Dendritic cell treated with granulocyte-macrophage colony-stimulating factor and Interleukin-4, amounts not matched to agents 40 ng/mL and 50 ng/mL, for 4 days (primary cell): Measurements from ENCODE around the gene SIK2.

ENCODE experiments used
- H3K27ac Mint-ChIP-seq: one replicate; pipeline ENCODE4 v1.8.0; 2022; ENCODE audit warnings: mild to moderate bottlenecking, mixed read lengths
- H3K27me3 Mint-ChIP-seq: one replicate; pipeline ENCODE4 v1.8.0; 2022; ENCODE audit warnings: mild to moderate bottlenecking, mixed read lengths
- H3K36me3 Mint-ChIP-seq: one replicate; pipeline ENCODE4 v1.8.0; 2022; ENCODE audit warnings: low read depth, mixed read lengths
- H3K4me1 Mint-ChIP-seq: one replicate; pipeline ENCODE4 v1.8.0; 2022; ENCODE audit warnings: low read depth, mixed read lengths
- H3K4me3 Mint-ChIP-seq: one replicate; pipeline ENCODE4 v1.8.0; 2022; ENCODE audit warnings: mild to moderate bottlenecking, moderate library complexity, mixed read lengths
- H3K9me3 Mint-ChIP-seq: one replicate; pipeline ENCODE4 v1.8.0; 2022; ENCODE audit warnings: mixed read lengths
- intact Hi-C: fragments of 100-400 bp; cut with micrococcal nuclease; formaldehyde crosslinking; loops from one replicate; pipeline ENCODE4 v1.15.0; 2022

Gene SIK2

DNA sequence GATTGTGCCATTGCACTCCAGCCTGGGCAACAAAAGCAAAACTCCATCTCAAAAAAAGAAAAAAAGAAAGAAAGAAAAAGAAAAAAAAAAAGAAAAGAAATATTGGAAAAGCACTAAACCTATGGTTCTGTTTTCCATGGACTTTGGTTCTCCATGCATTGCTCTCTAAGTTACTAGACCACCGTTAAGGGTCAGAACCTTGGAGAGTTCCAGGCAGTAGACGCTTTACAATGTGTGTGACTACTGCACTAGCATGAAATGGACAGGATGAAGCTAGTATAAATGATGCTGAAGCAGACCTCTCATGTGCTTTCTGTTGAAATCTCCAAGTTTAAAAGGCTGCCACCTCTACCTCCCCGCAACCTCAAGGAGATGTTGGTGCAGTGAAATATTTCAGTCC lies 63.5 kb downstream of the SIK2 start:
- H3K4me1 Mint-ChIP-seq = peaks cover 14% of the 10 kb centered on the region
- H3K27me3 Mint-ChIP-seq = no peaks in the 10 kb centered on the region
- H3K4me3 Mint-ChIP-seq = no peak overlapping the region
- H3K36me3 Mint-ChIP-seq = peaks cover 12% of the 10 kb centered on the region
- intact Hi-C loops = no loop called here
- no peak overlapping the region for H3K27ac Mint-ChIP-seq
- no peaks in the 10 kb centered on the region for H3K9me3 Mint-ChIP-seq

GRCh38 chr11:111668980-111669379 lies 66.7 kb downstream of the SIK2 start:
- no peaks in the 10 kb centered on the region for H3K27me3 Mint-ChIP-seq
- no peak overlapping the region for H3K4me3 Mint-ChIP-seq
- H3K36me3 Mint-ChIP-seq = peaks cover 15% of the 10 kb centered on the region
- intact Hi-C loops = no loop called here
- no peaks in the 10 kb centered on the region for H3K9me3 Mint-ChIP-seq
- H3K27ac Mint-ChIP-seq = no peak overlapping the region
- peaks cover 2% of the 10 kb centered on the region for H3K4me1 Mint-ChIP-seq

- Mint-ChIP-seq H3K4me3 (no peak overlapping the region), H3K36me3 (peaks cover 33% of the 10 kb centered on the region), H3K9me3 (no peaks in the 10 kb centered on the region), H3K27me3 (no peaks in the 10 kb centered on the region), H3K27ac (no peak overlapping the region), H3K4me1 (no peaks in the 10 kb centered on the region)
- intact Hi-C loops = no loop called here
These were observed 69.1 kb downstream of the SIK2 start for GRCh38 chr11:111671383-111671782.

DNA sequence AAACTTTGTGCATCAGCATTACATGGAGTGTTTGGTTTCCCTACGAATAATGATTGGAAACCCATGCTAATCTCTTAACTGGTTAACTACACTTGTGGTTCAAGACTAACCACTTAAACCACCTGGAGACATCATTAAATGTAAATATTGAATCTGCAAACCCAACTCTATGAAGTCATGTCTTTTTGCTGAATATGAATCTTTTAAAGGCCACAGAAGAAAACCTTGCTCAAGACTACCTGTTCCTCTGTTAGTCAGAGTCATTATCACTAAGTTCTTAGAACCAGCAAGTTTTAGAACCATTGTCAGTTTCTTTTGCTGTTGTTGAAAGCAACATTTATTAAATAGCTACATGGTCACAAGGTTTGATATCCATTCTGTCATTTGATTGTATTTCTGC lies 70.7 kb downstream of the SIK2 start:
- H3K4me1 Mint-ChIP-seq = no peaks in the 10 kb centered on the region
- no peaks in the 10 kb centered on the region for H3K27me3 Mint-ChIP-seq
- H3K9me3 Mint-ChIP-seq = no peaks in the 10 kb centered on the region
- no peak overlapping the region for H3K4me3 Mint-ChIP-seq
- peaks cover 36% of the 10 kb centered on the region for H3K36me3 Mint-ChIP-seq
- intact Hi-C loops = no loop called here
- no peak overlapping the region for H3K27ac Mint-ChIP-seq

DNA sequence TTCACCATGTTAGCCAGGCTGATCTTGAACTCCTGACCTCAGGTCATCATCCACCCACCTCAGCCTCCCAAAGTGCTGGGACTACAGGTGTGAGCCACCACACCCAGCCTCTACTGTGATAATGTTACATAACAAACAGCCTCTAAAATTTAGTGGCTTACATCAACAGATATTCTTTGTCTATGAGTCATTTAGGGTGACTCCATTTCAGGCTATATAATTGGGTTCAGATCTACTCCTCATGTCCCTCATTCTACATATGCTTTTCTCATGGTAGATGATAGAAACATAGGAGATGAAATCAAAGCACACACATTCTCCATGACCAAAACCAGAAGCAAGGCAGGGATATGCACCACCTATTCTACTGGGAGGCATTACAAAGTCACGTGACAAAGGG lies 72.7 kb downstream of the SIK2 start:
- Mint-ChIP-seq H3K36me3 (peaks cover 40% of the 10 kb centered on the region), H3K27me3 (no peaks in the 10 kb centered on the region), H3K4me1 (no peaks in the 10 kb centered on the region), H3K4me3 (no peak overlapping the region), H3K27ac (no peak overlapping the region), H3K9me3 (no peaks in the 10 kb centered on the region)
- intact Hi-C loops = no loop called here

GRCh38 chr11:111675891-111676290 lies 73.6 kb downstream of the SIK2 start:
- no peaks in the 10 kb centered on the region for H3K4me1 Mint-ChIP-seq
- intact Hi-C loops = no loop called here

GRCh38 chr11:111676878-111677585 lies 74.8 kb downstream of the SIK2 start:
- intact Hi-C loops = no loop called here

More at GRCh38 chr11:111675891-111676290, 73.6 kb downstream of the SIK2 start:
- H3K36me3 Mint-ChIP-seq = peaks cover 40% of the 10 kb centered on the region
- no peaks in the 10 kb centered on the region for H3K27me3 Mint-ChIP-seq
- no peak overlapping the region for H3K4me3 Mint-ChIP-seq
- no peak overlapping the region for H3K27ac Mint-ChIP-seq
- H3K9me3 Mint-ChIP-seq = no peaks in the 10 kb centered on the region

DNA sequence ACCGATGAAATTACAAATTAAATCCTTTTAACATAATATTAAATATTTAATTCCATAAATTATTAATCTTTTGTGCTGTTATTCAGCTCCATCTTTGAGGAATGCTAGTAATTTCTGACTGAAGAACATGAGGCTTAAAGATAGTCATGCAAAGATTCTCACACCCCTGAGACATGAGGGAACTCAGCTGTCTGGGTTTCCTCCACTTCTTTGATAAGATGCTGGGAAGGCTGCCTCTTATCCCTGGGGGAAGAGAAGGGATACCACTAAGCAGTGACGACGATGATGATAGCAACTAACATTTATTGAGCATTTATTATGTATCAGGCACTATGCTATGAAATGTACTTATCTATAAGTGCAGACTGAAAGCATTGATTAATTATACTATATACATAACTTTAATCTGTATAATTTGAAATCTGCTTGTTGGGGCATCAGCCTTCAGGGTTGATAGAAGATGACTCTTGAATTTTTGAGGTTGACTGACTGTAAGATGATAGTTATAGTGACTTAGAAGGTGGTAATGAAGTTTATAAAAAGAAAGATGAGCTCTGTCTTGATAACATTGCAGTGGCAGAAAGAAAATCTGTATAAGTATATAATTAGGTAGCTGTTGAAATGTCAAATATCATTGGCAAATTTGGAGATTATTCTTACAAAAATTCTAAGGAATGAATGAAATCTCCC lies 78.4 kb downstream of the SIK2 start:
- Mint-ChIP-seq H3K4me1 (no peaks in the 10 kb centered on the region), H3K4me3 (no peak overlapping the region), H3K27me3 (no peaks in the 10 kb centered on the region), H3K27ac (no peak overlapping the region), H3K9me3 (no peaks in the 10 kb centered on the region), H3K36me3 (peaks cover 32% of the 10 kb centered on the region)
- intact Hi-C loops = no loop called here

More at GRCh38 chr11:111676878-111677585, 74.8 kb downstream of the SIK2 start:
- no peak overlapping the region for H3K27ac Mint-ChIP-seq
- H3K36me3 Mint-ChIP-seq = peaks cover 28% of the 10 kb centered on the region
- H3K4me3 Mint-ChIP-seq = no peak overlapping the region
- no peaks in the 10 kb centered on the region for H3K27me3 Mint-ChIP-seq
- H3K9me3 Mint-ChIP-seq = no peaks in the 10 kb centered on the region
- no peaks in the 10 kb centered on the region for H3K4me1 Mint-ChIP-seq

GRCh38 chr11:111683806-111684205 lies 81.6 kb downstream of the SIK2 start:
- intact Hi-C loops = no loop called here
- H3K4me1 Mint-ChIP-seq = no peaks in the 10 kb centered on the region
- H3K36me3 Mint-ChIP-seq = peaks cover 36% of the 10 kb centered on the region
- no peaks in the 10 kb centered on the region for H3K9me3 Mint-ChIP-seq
- H3K4me3 Mint-ChIP-seq = no peak overlapping the region
- H3K27me3 Mint-ChIP-seq = no peaks in the 10 kb centered on the region
- H3K27ac Mint-ChIP-seq = no peak overlapping the region

- Mint-ChIP-seq H3K27ac (no peak overlapping the region), H3K27me3 (no peaks in the 10 kb centered on the region), H3K4me3 (no peak overlapping the region), H3K36me3 (peaks cover 41% of the 10 kb centered on the region), H3K4me1 (no peaks in the 10 kb centered on the region), H3K9me3 (no peaks in the 10 kb centered on the region)
- intact Hi-C loops = no loop called here
These were observed 82.0 kb downstream of the SIK2 start for GRCh38 chr11:111684251-111684650.

DNA sequence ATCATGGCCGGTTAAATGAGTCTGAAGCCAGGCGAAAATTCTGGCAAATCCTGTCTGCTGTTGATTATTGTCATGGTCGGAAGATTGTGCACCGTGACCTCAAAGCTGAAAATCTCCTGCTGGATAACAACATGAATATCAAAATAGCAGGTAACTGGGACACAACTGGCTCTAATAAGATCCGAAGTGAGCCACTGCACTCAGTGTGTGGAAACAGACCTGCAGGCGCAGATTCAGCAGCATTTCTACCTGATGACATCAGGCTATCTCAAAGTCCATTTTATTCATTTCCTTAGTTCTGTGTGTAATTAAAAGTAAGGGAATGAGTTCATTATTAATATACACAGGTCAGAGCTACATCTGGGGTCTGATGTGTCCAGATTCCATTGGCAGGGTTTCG lies 85.8 kb downstream of the SIK2 start:
- Mint-ChIP-seq H3K36me3 (peaks cover 75% of the 10 kb centered on the region), H3K4me1 (no peaks in the 10 kb centered on the region), H3K27me3 (no peaks in the 10 kb centered on the region), H3K4me3 (no peak overlapping the region), H3K27ac (no peak overlapping the region), H3K9me3 (no peaks in the 10 kb centered on the region)
- intact Hi-C loops = no loop called here

GRCh38 chr11:111691176-111691575 lies 88.9 kb downstream of the SIK2 start:
- no peak overlapping the region for H3K4me3 Mint-ChIP-seq
- H3K36me3 Mint-ChIP-seq = peaks cover 60% of the 10 kb centered on the region
- intact Hi-C loops = no loop called here
- no peaks in the 10 kb centered on the region for H3K9me3 Mint-ChIP-seq
- H3K27ac Mint-ChIP-seq = no peak overlapping the region
- H3K27me3 Mint-ChIP-seq = no peaks in the 10 kb centered on the region
- no peaks in the 10 kb centered on the region for H3K4me1 Mint-ChIP-seq

GRCh38 chr11:111691741-111692140 lies 89.5 kb downstream of the SIK2 start:
- H3K27ac Mint-ChIP-seq = no peak overlapping the region
- H3K36me3 Mint-ChIP-seq = peaks cover 66% of the 10 kb centered on the region
- no peak overlapping the region for H3K4me3 Mint-ChIP-seq
- H3K27me3 Mint-ChIP-seq = no peaks in the 10 kb centered on the region
- no peaks in the 10 kb centered on the region for H3K9me3 Mint-ChIP-seq
- intact Hi-C loops = no loop called here
- H3K4me1 Mint-ChIP-seq = no peaks in the 10 kb centered on the region

DNA sequence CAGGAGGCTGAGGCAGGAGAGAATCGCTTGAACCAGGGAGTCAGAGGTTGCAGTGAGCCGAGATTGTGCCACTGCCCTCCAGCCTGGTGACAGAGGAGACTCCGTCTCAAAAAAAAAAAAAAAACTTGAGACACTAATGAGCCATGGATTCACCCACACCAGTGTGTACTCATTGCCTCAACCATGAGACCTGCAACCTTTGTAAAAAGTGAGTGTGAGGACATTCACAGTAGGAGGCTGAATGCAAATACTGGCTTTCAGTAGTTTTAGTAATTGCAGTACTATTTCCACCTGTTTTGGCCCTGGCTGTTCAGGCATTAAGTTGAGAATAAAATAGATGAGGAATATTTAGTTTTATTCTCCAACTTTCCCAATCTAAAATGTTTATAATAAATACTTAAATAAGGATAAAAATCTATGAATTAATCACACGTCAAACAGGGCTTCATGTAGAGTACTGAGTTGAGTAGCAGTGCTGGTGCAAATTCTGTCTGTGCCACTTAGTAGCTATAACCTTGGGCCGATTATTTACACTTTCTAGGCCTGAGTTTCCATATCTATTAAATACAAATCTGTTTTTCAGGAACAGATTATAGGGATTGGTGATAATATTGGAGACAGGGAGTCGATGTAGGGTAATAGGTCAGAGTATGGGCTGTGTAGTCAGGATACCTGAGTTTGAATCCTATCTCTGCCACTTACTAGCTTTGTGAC lies 91.1 kb downstream of the SIK2 start:
- peaks cover 62% of the 10 kb centered on the region for H3K36me3 Mint-ChIP-seq
- no peaks in the 10 kb centered on the region for H3K9me3 Mint-ChIP-seq
- H3K4me1 Mint-ChIP-seq = no peaks in the 10 kb centered on the region
- no peak overlapping the region for H3K27ac Mint-ChIP-seq
- intact Hi-C loops = no loop called here
- H3K4me3 Mint-ChIP-seq = no peak overlapping the region
- no peaks in the 10 kb centered on the region for H3K27me3 Mint-ChIP-seq
